NT2/D1 (cell line): ENCODE results near the gene COA8.

ENCODE experiments used
- DNase-seq: peaks from one replicate; pipeline ENCODE4 v3.0.0-alpha.2; 2011; ENCODE audit warnings: low read depth, low spot score
- H3K27me3 ChIP-seq: 2 replicates; pipeline ENCODE4 v1.6.0; 2011; ENCODE audit warnings: mild to moderate bottlenecking; ENCODE audit not compliant: insufficient read length, insufficient read depth
- H3K36me3 ChIP-seq: 2 replicates; pipeline ENCODE4 v1.6.1; 2011; ENCODE audit warnings: mild to moderate bottlenecking, low read length, mixed read lengths; ENCODE audit not compliant: insufficient read depth, insufficient read length
- H3K4me1 ChIP-seq: 2 replicates; pipeline ENCODE4 v1.5.1; 2011; ENCODE audit not compliant: insufficient read depth, insufficient read length
- H3K4me3 ChIP-seq: 2 replicates; pipeline ENCODE4 v1.5.1; 2011; ENCODE audit warnings: low read depth; ENCODE audit not compliant: insufficient read length
- H3K9ac ChIP-seq: 2 replicates; pipeline ENCODE4 v1.6.0; 2011; ENCODE audit warnings: low read depth; ENCODE audit not compliant: insufficient read length
- H3K9me3 ChIP-seq: 2 replicates; pipeline ENCODE4 v1.5.1; 2011; ENCODE audit warnings: mild to moderate bottlenecking, low read length; ENCODE audit not compliant: insufficient read depth
- SUZ12 ChIP-seq: IDR thresholded peaks from 2 replicates; pipeline ENCODE4 v1.6.1; 2011; ENCODE audit not compliant: insufficient read length, insufficient read depth; ENCODE audit errors: extremely low read depth
- YY1 ChIP-seq: IDR thresholded peaks from 2 replicates; pipeline ENCODE4 v1.6.1; 2011; ENCODE audit not compliant: insufficient read length, insufficient read depth
- ZNF274 ChIP-seq: IDR thresholded peaks from 2 replicates; pipeline ENCODE4 v1.6.1; 2011; ENCODE audit warnings: mild to moderate bottlenecking, low read depth, low read length

Gene COA8

GRCh38 chr14:103527408-103528145 is 35.2 kb upstream of the COA8 start:
- H3K27me3 ChIP-seq: peaks cover 17% of the 10 kb centered on the region
- DNase-seq: no peak
- H3K4me1 ChIP-seq: peaks cover 18% of the 10 kb centered on the region
- peak overlapping the region; percentile 76 for H3K9ac ChIP-seq
- H3K4me3 ChIP-seq: no peak overlapping the region
- TF ChIP-seq SUZ12 (no peak), ZNF274 (no peak), YY1 (no peak)
- H3K9me3 ChIP-seq: no peaks in the 10 kb centered on the region
- H3K36me3 ChIP-seq: peaks cover 27% of the 10 kb centered on the region

GRCh38 chr14:103528146-103528586 is 34.6 kb upstream of the COA8 start:
- H3K9me3 ChIP-seq: no peaks in the 10 kb centered on the region
- H3K36me3 ChIP-seq: peaks cover 32% of the 10 kb centered on the region
- no peak for DNase-seq
- H3K9ac ChIP-seq: peak overlapping the region; percentile 76
- TF ChIP-seq ZNF274 (no peak), SUZ12 (no peak), YY1 (no peak)
- H3K27me3 ChIP-seq: peaks cover 16% of the 10 kb centered on the region
- H3K4me3 ChIP-seq: peak overlapping the region; percentile 51
- peaks cover 18% of the 10 kb centered on the region for H3K4me1 ChIP-seq

GRCh38 chr14:103528587-103529382 is 34.0 kb upstream of the COA8 start, which contains the start of gene TRMT61A:
TSS of gene TRMT61A (plus strand) at chr14:103529196. CDS start at chr14:103529979, 783 bp downstream.
- Histone ChIP-seq H3K9ac (peak within 1 kb of the TSS; percentile 91), H3K9me3 (no peaks in the 10 kb centered on the region), H3K36me3 (peaks cover 37% of the 10 kb centered on the region), H3K4me1 (peaks cover 16% of the 10 kb centered on the region), H3K4me3 (peak within 1 kb of the TSS; percentile 93), H3K27me3 (peaks cover 10% of the 10 kb centered on the region)
- TF ChIP-seq YY1: no peak
- no peak for TF ChIP-seq ZNF274
- TF ChIP-seq SUZ12: no peak
- DNase-seq: peak; percentile 44

GRCh38 chr14:103529383-103530365 is 33.1 kb upstream of the COA8 start:
- DNase-seq: no peak
- Histone ChIP-seq H3K4me3 (peak overlapping the region; percentile 93), H3K4me1 (peaks cover 16% of the 10 kb centered on the region), H3K36me3 (peaks cover 44% of the 10 kb centered on the region), H3K9ac (peak overlapping the region; percentile 91), H3K27me3 (peaks cover under 1% of the 10 kb centered on the region), H3K9me3 (no peaks in the 10 kb centered on the region)
- TF ChIP-seq YY1 (no peak), SUZ12 (no peak), ZNF274 (no peak)

GRCh38 chr14:103530390-103530789 is 32.4 kb upstream of the COA8 start:
- Histone ChIP-seq H3K4me1 (peaks cover 16% of the 10 kb centered on the region), H3K4me3 (no peak overlapping the region), H3K36me3 (peaks cover 50% of the 10 kb centered on the region), H3K27me3 (no peaks in the 10 kb centered on the region), H3K9me3 (no peaks in the 10 kb centered on the region), H3K9ac (no peak overlapping the region)
- DNase-seq: no peak
- no peak for TF ChIP-seq SUZ12
- TF ChIP-seq YY1: no peak
- no peak for TF ChIP-seq ZNF274

- Histone ChIP-seq H3K27me3 (no peaks in the 10 kb centered on the region), H3K9ac (no peak overlapping the region), H3K9me3 (no peaks in the 10 kb centered on the region), H3K4me3 (no peak overlapping the region), H3K4me1 (peaks cover 16% of the 10 kb centered on the region), H3K36me3 (peaks cover 52% of the 10 kb centered on the region)
- TF ChIP-seq YY1: no peak
- TF ChIP-seq ZNF274: no peak
- TF ChIP-seq SUZ12: no peak
- no peak for DNase-seq
Measured at GRCh38 chr14:103530831-103531230, 31.9 kb upstream of the COA8 start.
